ENCODE results near the gene FGF12. TPM values are rescaled to one million over a fixed set of nuclear protein-coding genes. Genes with fewer than 3 reads are reported as not detected.

FGF12 gene
- polyA plus RNA-seq, 1 experiment: not detected

DNA sequence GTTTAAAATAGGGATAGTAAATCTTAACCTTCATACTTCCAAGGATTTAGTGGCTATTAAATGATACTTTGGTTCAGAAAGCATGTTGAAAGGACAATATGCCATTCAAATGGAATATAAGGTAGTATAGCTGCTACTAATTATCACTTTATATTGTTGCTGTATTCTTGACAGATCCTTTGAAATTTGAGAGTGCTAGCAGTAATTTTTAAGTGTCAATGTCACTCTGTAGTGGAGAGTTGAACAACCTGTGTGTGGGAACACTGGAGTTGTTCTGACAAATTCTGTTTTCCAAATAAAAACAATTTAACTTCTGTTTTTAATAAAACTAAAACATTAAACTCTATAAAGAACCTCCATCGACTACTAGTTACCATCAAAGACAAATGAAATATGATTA lies 565.7 kb downstream of the FGF12 start:
- TF ChIP-seq, protein P1, sequence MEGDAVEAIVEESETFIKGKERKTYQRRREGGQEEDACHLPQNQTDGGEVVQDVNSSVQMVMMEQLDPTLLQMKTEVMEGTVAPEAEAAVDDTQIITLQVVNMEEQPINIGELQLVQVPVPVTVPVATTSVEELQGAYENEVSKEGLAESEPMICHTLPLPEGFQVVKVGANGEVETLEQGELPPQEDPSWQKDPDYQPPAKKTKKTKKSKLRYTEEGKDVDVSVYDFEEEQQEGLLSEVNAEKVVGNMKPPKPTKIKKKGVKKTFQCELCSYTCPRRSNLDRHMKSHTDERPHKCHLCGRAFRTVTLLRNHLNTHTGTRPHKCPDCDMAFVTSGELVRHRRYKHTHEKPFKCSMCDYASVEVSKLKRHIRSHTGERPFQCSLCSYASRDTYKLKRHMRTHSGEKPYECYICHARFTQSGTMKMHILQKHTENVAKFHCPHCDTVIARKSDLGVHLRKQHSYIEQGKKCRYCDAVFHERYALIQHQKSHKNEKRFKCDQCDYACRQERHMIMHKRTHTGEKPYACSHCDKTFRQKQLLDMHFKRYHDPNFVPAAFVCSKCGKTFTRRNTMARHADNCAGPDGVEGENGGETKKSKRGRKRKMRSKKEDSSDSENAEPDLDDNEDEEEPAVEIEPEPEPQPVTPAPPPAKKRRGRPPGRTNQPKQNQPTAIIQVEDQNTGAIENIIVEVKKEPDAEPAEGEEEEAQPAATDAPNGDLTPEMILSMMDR (IDR thresholded peaks at IDR 0.05; ENCODE audit: low read depth, low read length): no peak
- ChIA-PET CTCF (no interaction called here), POLR2A (no interaction called here)
- Histone ChIP-seq H3K4me3 (ENCODE audit: low read depth, low read length) (no peak overlapping the region), H3K27ac (ENCODE audit: low read depth, low read length) (no peak overlapping the region), H3K9me3 (ENCODE audit: control insufficient read depth, insufficient read depth, low read length) (no peaks in the 10 kb centered on the region; the same call in 1 of the 2 replicates), H3K27me3 (ENCODE audit: control insufficient read depth, insufficient read depth, low read length) (no peaks in the 10 kb centered on the region)
- DNase-seq (ENCODE audit: low read depth, low spot score): no peak

DNA sequence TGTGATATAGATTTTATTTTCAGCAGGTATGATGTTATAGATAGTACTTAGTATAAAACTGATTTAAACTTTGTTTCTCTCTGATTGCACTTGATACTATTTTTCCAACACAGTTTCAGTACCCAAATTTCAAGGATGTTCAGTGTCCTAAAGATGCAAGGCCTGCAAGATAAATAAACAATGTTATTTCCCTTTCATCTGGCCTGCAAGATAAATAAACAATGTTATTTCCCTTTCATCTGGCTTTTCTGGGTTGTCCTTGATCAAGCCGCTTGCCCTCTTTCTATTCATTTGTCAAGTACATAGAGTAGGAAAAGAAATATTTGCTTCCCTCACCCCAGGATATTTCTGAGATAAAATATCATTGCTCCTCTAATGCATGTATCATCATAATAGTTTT lies 571.0 kb downstream of the FGF12 start:
- no peak for DNase-seq (ENCODE audit: low read depth, low spot score)
- TF ChIP-seq, protein P1 (IDR thresholded peaks at IDR 0.05; ENCODE audit: low read depth, low read length): no peak
- POLR2A ChIA-PET: no interaction called here
- H3K27me3 ChIP-seq (ENCODE audit: control insufficient read depth, insufficient read depth, low read length): no peaks in the 10 kb centered on the region
- no peaks in the 10 kb centered on the region for H3K9me3 ChIP-seq (ENCODE audit: control insufficient read depth, insufficient read depth, low read length)
- no peak overlapping the region for H3K4me3 ChIP-seq (ENCODE audit: low read depth, low read length)
- no peak overlapping the region for H3K27ac ChIP-seq (ENCODE audit: low read depth, low read length)
- CTCF ChIA-PET: no interaction called here

DNA sequence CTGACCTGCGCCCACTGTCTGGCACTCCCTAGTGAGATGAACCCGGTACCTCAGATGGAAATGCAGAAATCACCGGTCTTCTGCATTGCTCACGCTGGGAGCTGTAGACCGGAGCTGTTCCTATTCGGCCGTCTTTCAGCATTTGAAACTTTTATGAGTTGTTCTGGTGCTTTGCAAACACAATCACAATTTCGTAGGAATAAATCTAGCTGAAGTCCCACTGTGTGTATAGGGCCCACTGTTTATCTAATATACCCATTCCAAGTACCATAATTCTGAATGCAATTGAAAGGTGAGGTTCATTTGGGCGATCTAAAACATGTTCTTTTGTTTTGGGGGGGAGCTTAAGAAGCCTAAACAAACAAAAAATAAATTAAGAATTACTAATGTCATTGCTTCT lies 572.1 kb downstream of the FGF12 start:
- Histone ChIP-seq H3K27me3 (ENCODE audit: control insufficient read depth, insufficient read depth, low read length) (no peaks in the 10 kb centered on the region), H3K9me3 (ENCODE audit: control insufficient read depth, insufficient read depth, low read length) (no peaks in the 10 kb centered on the region), H3K27ac (ENCODE audit: low read depth, low read length) (no peak overlapping the region), H3K4me3 (ENCODE audit: low read depth, low read length) (no peak overlapping the region)
- ChIA-PET CTCF (no interaction called here), POLR2A (no interaction called here)
- no peak for DNase-seq (ENCODE audit: low read depth, low spot score)
- TF ChIP-seq, protein P1 (IDR thresholded peaks at IDR 0.05; ENCODE audit: low read depth, low read length): no peak

DNA sequence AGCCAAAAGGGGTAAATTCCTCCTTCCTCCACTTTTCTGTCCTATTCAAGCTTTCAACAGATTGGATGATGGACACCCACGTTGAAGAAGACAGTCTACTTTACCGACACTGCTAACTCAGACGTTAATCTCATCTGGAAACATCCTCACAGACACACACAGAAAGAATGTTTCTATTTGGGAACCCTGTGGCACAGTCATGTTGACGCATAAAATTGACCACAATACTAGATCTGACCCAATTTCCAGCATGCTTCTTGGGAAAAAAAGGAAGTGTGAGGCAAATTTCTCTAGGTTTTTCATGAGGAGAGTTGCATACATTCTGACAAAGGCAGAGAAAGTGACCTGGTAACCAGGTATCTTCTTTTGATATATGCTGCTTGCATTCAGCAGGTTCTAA lies 594.1 kb downstream of the FGF12 start:
- TF ChIP-seq, protein P1 (IDR thresholded peaks at IDR 0.05; ENCODE audit: low read depth, low read length): no peak
- ChIA-PET POLR2A (no interaction called here), CTCF (no interaction called here)
- no peak overlapping the region for H3K4me3 ChIP-seq (ENCODE audit: low read depth, low read length)
- no peak for DNase-seq (ENCODE audit: low read depth, low spot score)
- peaks cover 9% of the 10 kb centered on the region; the same call in 1 of the 2 replicates for H3K9me3 ChIP-seq (ENCODE audit: control insufficient read depth, insufficient read depth, low read length)
- no peaks in the 10 kb centered on the region for H3K27me3 ChIP-seq (ENCODE audit: control insufficient read depth, insufficient read depth, low read length)
- H3K27ac ChIP-seq (ENCODE audit: low read depth, low read length): no peak overlapping the region

DNA sequence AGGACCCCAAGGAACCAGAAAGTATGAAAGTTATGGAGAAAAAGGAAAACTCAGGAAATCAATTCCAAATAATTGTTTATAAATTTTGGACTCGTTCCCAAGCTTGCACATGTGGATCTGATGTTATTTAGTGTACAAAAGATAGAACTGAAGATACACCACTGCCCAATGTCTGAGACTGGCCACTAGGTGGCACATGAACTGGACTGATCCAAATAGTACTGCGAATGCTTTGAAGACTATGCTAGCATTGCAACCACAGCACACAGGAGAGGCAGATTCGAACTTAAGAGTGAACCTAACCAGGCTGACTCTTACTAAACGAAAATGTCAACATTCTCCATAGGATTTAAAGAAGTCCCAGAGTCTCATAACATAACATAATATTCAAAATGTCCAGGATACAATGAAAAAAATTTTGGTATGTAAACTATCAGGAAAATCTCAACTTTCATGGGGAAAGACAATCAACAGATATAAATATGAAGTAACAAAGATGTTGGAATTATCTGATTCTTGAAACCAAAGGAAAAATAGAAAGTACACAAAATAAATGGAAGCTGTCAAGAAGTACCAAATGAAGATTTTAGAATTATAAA lies 596.7 kb downstream of the FGF12 start:
- DNase-seq (ENCODE audit: low read depth, low spot score): no peak
- TF ChIP-seq, protein P1 (IDR thresholded peaks at IDR 0.05; ENCODE audit: low read depth, low read length): peak; percentile 31; the same call in 1 of the 2 replicates
- ChIA-PET CTCF (interaction anchor here (0.9 kb wide), 1 partner anchor 314 kb away, joined by 4 read pairs; no protein-coding TSS in a partner anchor), POLR2A (no interaction called here)
- H3K27ac ChIP-seq (ENCODE audit: low read depth, low read length): no peak overlapping the region
- 0 out of 2 replicates have a peak, but pooled peaks cover 3% of the 10 kb centered on the region for H3K9me3 ChIP-seq (ENCODE audit: control insufficient read depth, insufficient read depth, low read length)
- H3K27me3 ChIP-seq (ENCODE audit: control insufficient read depth, insufficient read depth, low read length): no peaks in the 10 kb centered on the region
- H3K4me3 ChIP-seq (ENCODE audit: low read depth, low read length): no peak overlapping the region
